ENCODE measurements around the gene MEF2A. TPM values are rescaled to one million over a fixed set of nuclear protein-coding genes. Genes with fewer than 3 reads are reported as not detected.
A peak's percentile ranks its signal among the peaks of the same experiment; 100 is the strongest.

MEF2A gene
- total and polyA plus RNA-seq, 9 of the 15 experiments (the other 6 are each of a cell fraction or from before 2014, with no cell fraction given), result 1.6 to 18.7 (median 8.7) TPM

DNA sequence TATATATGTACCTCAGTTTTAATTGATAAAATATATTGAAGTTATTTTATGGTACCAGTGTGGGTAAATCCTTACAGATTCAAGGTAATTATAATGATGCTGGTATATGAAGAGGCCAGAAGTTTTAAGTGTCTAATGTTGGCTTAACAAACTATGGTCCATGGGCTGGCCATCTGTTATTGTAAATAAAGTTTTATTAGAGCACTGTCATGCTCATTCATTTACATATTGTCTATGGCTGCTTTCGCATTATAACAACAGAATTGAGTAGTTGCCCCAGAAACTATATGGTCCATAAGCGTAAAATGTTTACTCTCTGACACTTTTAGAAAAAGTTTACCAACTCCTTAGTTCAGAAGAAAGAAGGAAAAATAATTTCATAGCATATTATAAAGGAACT is 67.9 kb downstream of the MEF2A start:
- no peak overlapping the region for H3K9ac ChIP-seq (ENCODE audit: insufficient read depth in 1 of 2, low read depth in 2 of 2, low read length in 2 of 2)
- FAIRE-seq (no peak), DNase-seq (ENCODE audit: extremely low read depth in 1 of 4, low spot score in 3 of 4) (no peak), ATAC-seq (no peak)
- BruUV-seq (replicated peaks), result no TSS peak
- no peaks in the 10 kb centered on the region for H3K9me1 ChIP-seq (ENCODE audit: control insufficient read depth, insufficient read depth, low read length)
- TF ChIP-seq, protein P1, sequence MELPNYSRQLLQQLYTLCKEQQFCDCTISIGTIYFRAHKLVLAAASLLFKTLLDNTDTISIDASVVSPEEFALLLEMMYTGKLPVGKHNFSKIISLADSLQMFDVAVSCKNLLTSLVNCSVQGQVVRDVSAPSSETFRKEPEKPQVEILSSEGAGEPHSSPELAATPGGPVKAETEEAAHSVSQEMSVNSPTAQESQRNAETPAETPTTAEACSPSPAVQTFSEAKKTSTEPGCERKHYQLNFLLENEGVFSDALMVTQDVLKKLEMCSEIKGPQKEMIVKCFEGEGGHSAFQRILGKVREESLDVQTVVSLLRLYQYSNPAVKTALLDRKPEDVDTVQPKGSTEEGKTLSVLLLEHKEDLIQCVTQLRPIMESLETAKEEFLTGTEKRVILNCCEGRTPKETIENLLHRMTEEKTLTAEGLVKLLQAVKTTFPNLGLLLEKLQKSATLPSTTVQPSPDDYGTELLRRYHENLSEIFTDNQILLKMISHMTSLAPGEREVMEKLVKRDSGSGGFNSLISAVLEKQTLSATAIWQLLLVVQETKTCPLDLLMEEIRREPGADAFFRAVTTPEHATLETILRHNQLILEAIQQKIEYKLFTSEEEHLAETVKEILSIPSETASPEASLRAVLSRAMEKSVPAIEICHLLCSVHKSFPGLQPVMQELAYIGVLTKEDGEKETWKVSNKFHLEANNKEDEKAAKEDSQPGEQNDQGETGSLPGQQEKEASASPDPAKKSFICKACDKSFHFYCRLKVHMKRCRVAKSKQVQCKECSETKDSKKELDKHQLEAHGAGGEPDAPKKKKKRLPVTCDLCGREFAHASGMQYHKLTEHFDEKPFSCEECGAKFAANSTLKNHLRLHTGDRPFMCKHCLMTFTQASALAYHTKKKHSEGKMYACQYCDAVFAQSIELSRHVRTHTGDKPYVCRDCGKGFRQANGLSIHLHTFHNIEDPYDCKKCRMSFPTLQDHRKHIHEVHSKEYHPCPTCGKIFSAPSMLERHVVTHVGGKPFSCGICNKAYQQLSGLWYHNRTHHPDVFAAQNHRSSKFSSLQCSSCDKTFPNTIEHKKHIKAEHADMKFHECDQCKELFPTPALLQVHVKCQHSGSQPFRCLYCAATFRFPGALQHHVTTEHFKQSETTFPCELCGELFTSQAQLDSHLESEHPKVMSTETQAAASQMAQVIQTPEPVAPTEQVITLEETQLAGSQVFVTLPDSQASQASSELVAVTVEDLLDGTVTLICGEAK (IDR thresholded peaks at IDR 0.05), result peak; percentile 76
- TF ChIP-seq, protein P1 (CRISPR knock-in tag; IDR thresholded peaks at IDR 0.05), result no peak
- TF ChIP-seq EP300 (IDR thresholded peaks at IDR 0.05; ENCODE audit: low read length), result no peak
- WGBS (ENCODE audit: insufficient coverage, low coverage, missing lambda C conversion rate), result 50% methylated on average over 2 of the region's 2 CpGs
- no peak overlapping the region for H3K4me3 ChIP-seq
- H2AFZ ChIP-seq (ENCODE audit: low read depth, low read length), result no peak overlapping the region
- H3K27ac ChIP-seq (ENCODE audit: extremely low read depth, low read depth, low read length), result no peak overlapping the region
- no peaks in the 10 kb centered on the region for H4K20me1 ChIP-seq (replicated peaks; ENCODE audit: control insufficient read depth, insufficient read depth, low read length)
- POLR2A ChIA-PET, result no interaction called here
- intact Hi-C loops (cut with micrococcal nuclease), result no loop called here
- H3K79me2 ChIP-seq (ENCODE audit: control insufficient read depth, insufficient read depth, low read length), result no peaks in the 10 kb centered on the region
- CTCF ChIA-PET (ENCODE audit: low intra/inter-chr PET ratio), result no interaction called here
- H3K4me2 ChIP-seq (ENCODE audit: insufficient read depth, low read length), result no peak overlapping the region
- in situ Hi-C loops (cut with MboI), result no loop called here
- H3K9me3 ChIP-seq (replicated peaks; ENCODE audit: control insufficient read depth, insufficient read depth, low read depth, low read length), result no peaks in the 10 kb centered on the region
- no peaks in the 10 kb centered on the region; the same call in 2 of the 3 replicates for H3K36me3 ChIP-seq (ENCODE audit: control insufficient read depth, insufficient read depth, low read length)
- H3K4me1 ChIP-seq (replicated peaks in 1 of 2; ENCODE audit: control insufficient read depth in 2 of 2, insufficient read depth in 2 of 2, low read length in 2 of 2), result no peaks in the 10 kb centered on the region
- H3K27me3 ChIP-seq (ENCODE audit: control insufficient read depth in 2 of 2, insufficient read depth in 2 of 2, low read length in 2 of 2), result no peaks in the 10 kb centered on the region

All from K562 (cell line).